Stimulated activated CD4-positive, alpha-beta T cell treated with anti-CD3 and anti-CD28 coated beads, TNF-alpha, amount 100 ng/mL, for 48 hours (primary cell): ENCODE data around the gene KRT2.
A peak's percentile ranks its signal among the peaks of the same experiment; 100 is the strongest.

Experiments used
- DNase-seq, 3 donors: peaks; one replicate each; pipeline ENCODE4 v3.0.0-alpha.2; 2020; ENCODE audit warnings: low read depth in 3 of 3

KRT2 gene

GRCh38 chr12:52616680-52617402 lies 35.2 kb downstream of the KRT2 start:
- DNase-seq, result no peak

GRCh38 chr12:52615912-52616311 lies 36.1 kb downstream of the KRT2 start:
- no peak for DNase-seq

GRCh38 chr12:52615208-52615868 lies 36.7 kb downstream of the KRT2 start:
- peak in 1 of 3 donors; percentile 17 for DNase-seq

- DNase-seq, result no peak
Measured at GRCh38 chr12:52614381-52615207, 37.4 kb downstream of the KRT2 start.

GRCh38 chr12:52613384-52614030 lies 38.5 kb downstream of the KRT2 start:
- DNase-seq, result no peak

GRCh38 chr12:52612431-52613383 lies 39.3 kb downstream of the KRT2 start:
- DNase-seq, result no peak

GRCh38 chr12:52611080-52611468 lies 40.9 kb downstream of the KRT2 start:
- DNase-seq, result no peak

GRCh38 chr12:52608826-52609630 lies 43.0 kb downstream of the KRT2 start:
- no peak for DNase-seq

- no peak for DNase-seq
Measured at GRCh38 chr12:52608161-52608560, 43.9 kb downstream of the KRT2 start.

- DNase-seq, result no peak
Measured at GRCh38 chr12:52607314-52607713, 44.7 kb downstream of the KRT2 start.

- no peak for DNase-seq
Measured at GRCh38 chr12:52606581-52607218, 45.3 kb downstream of the KRT2 start.

GRCh38 chr12:52606096-52606495 lies 45.9 kb downstream of the KRT2 start:
- DNase-seq, result no peak

- no peak for DNase-seq
Measured at GRCh38 chr12:52605542-52605941, 46.5 kb downstream of the KRT2 start.

- DNase-seq, result no peak
Measured at GRCh38 chr12:52604859-52605258, 47.2 kb downstream of the KRT2 start.

- no peak for DNase-seq
Measured at GRCh38 chr12:52603314-52603713, 48.7 kb downstream of the KRT2 start.

- DNase-seq, result no peak
Measured at GRCh38 chr12:52602552-52602951, 49.5 kb downstream of the KRT2 start.

GRCh38 chr12:52601671-52602070 lies 50.3 kb downstream of the KRT2 start:
- no peak for DNase-seq

GRCh38 chr12:52600941-52601481 lies 51.0 kb downstream of the KRT2 start, which contains the start of gene KRT72:
TSS of gene KRT72 (minus strand) at chr12:52601463. CDS start at chr12:52601452, 11 bp downstream.
- DNase-seq, result no peak

GRCh38 chr12:52600475-52600874 lies 51.5 kb downstream of the KRT2 start:
- no peak for DNase-seq
